ENCODE results near the gene ZMAT5.

DNA sequence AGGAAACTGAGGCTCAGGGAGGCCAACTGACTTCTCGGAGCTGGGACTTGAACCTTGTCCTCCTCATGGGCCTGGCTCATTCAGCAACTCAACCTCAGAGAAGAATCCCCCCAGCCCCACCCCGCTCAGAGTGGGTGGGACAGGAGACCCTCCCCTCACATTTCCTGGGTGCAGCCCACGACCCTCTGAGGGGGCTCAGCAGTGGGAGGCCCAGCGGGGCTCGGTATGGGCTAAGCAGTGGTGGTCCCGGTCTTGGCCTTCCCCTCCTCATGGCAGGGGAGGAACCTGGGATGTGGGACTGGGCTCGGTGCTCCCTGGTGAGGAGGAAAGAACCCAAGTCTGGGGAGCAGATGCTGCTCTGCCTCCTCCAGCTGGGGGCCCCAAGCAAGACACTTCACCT, 61.2 kb downstream of the ZMAT5 start:
- TF ChIP-seq, protein P1, sequence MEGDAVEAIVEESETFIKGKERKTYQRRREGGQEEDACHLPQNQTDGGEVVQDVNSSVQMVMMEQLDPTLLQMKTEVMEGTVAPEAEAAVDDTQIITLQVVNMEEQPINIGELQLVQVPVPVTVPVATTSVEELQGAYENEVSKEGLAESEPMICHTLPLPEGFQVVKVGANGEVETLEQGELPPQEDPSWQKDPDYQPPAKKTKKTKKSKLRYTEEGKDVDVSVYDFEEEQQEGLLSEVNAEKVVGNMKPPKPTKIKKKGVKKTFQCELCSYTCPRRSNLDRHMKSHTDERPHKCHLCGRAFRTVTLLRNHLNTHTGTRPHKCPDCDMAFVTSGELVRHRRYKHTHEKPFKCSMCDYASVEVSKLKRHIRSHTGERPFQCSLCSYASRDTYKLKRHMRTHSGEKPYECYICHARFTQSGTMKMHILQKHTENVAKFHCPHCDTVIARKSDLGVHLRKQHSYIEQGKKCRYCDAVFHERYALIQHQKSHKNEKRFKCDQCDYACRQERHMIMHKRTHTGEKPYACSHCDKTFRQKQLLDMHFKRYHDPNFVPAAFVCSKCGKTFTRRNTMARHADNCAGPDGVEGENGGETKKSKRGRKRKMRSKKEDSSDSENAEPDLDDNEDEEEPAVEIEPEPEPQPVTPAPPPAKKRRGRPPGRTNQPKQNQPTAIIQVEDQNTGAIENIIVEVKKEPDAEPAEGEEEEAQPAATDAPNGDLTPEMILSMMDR (IDR thresholded peaks at IDR 0.05) = no peak
- TF ChIP-seq POLR2A (IDR thresholded peaks at IDR 0.05) = no peak
